GM23338 (cell line): ENCODE data around the gene UVRAG.
"Not testable (repeated sequence)": the region's sequence is repeated elsewhere in the genome, so short reads cannot be mapped to it uniquely, and the experiment has no call there.

ENCODE experiments used
- CREB1 ChIP-seq: fragments of 250-450 bp; sonication (Bioruptor Pico); IDR thresholded peaks from 2 replicates; pipeline ENCODE4 v1.5.0; 2020; ENCODE audit warnings: low read depth, mild to moderate bottlenecking, moderate library complexity
- EZH2 ChIP-seq: fragments of 200-600 bp; sonication (generic); IDR thresholded peaks from one replicate; pipeline ENCODE4 v1.8.0; 2017; ENCODE audit warnings: antibody characterized with exemption, mild to moderate bottlenecking, low read depth; ENCODE audit not compliant: unreplicated experiment
- EZH2phosphoT487 ChIP-seq: fragments of 200-600 bp; sonication (generic); IDR thresholded peaks from one replicate; pipeline ENCODE4 v1.8.1; 2018; ENCODE audit warnings: antibody characterized with exemption; ENCODE audit not compliant: unreplicated experiment
- JUNB ChIP-seq: IDR thresholded peaks from one replicate; pipeline ENCODE4 v1.6.1; 2016; ENCODE audit warnings: antibody characterized with exemption; ENCODE audit not compliant: unreplicated experiment
- NANOG ChIP-seq: IDR thresholded peaks from 2 replicates; pipeline ENCODE4 v1.6.1; 2016; ENCODE audit warnings: antibody characterized with exemption, borderline replicate concordance
- POLR2AphosphoS5 ChIP-seq: IDR thresholded peaks from 2 replicates; pipeline ENCODE4 v1.6.1; 2016; ENCODE audit warnings: antibody characterized with exemption, low read depth
- STAT1 ChIP-seq: IDR thresholded peaks from one replicate; pipeline ENCODE4 v1.6.1; 2016; ENCODE audit warnings: antibody characterized with exemption; ENCODE audit not compliant: unreplicated experiment
- ZNF114 ChIP-seq: fragments of 250-450 bp; sonication (Bioruptor Pico); IDR thresholded peaks from 2 replicates; pipeline ENCODE4 v1.5.0; 2020; ENCODE audit warnings: mild to moderate bottlenecking, moderate library complexity
- ZNF331 ChIP-seq: fragments of 250-450 bp; sonication (Bioruptor Pico); IDR thresholded peaks from 2 replicates; pipeline ENCODE4 v1.5.0; 2020; ENCODE audit warnings: low read depth, mild to moderate bottlenecking, moderate library complexity
- TF ChIP-seq, protein P1 (sequence below), 2 experiments: fragments of 200-600 bp in 1 of 2; sonication (generic) in 1 of 2; conservative IDR thresholded peaks; 2 replicates each; pipeline versions ENCODE4 v1.5.1 to v1.6.1; 2016 to 2017; ENCODE audit warnings: antibody characterized with exemption in 2 of 2, low read depth in 2 of 2, mild to moderate bottlenecking in 2 of 2, moderate library complexity in 1 of 2
- TF ChIP-seq, protein P2 (sequence below): fragments of 250-450 bp; sonication (Bioruptor Pico); IDR thresholded peaks from 2 replicates; pipeline ENCODE4 v1.5.0; 2020; ENCODE audit warnings: mild to moderate bottlenecking, moderate library complexity
- TF ChIP-seq, protein P3 (sequence below): IDR thresholded peaks from 2 replicates; pipeline ENCODE4 v1.6.1; 2016; ENCODE audit warnings: antibody characterized with exemption
- TF ChIP-seq, protein P4 (sequence below): IDR thresholded peaks from one replicate; pipeline ENCODE4 v1.6.1; 2018; ENCODE audit warnings: antibody characterized with exemption; ENCODE audit not compliant: unreplicated experiment

GRCh38 chr11:76081084-76081483 lies 266.1 kb downstream of the UVRAG start:
- not testable (repeated sequence) for TF ChIP-seq POLR2AphosphoS5; EZH2; JUNB; CREB1 (CRISPR knock-in tag); ZNF114 (CRISPR knock-in tag); EZH2phosphoT487; ZNF331 (CRISPR knock-in tag); STAT1; NANOG
- TF ChIP-seq, protein P1, sequence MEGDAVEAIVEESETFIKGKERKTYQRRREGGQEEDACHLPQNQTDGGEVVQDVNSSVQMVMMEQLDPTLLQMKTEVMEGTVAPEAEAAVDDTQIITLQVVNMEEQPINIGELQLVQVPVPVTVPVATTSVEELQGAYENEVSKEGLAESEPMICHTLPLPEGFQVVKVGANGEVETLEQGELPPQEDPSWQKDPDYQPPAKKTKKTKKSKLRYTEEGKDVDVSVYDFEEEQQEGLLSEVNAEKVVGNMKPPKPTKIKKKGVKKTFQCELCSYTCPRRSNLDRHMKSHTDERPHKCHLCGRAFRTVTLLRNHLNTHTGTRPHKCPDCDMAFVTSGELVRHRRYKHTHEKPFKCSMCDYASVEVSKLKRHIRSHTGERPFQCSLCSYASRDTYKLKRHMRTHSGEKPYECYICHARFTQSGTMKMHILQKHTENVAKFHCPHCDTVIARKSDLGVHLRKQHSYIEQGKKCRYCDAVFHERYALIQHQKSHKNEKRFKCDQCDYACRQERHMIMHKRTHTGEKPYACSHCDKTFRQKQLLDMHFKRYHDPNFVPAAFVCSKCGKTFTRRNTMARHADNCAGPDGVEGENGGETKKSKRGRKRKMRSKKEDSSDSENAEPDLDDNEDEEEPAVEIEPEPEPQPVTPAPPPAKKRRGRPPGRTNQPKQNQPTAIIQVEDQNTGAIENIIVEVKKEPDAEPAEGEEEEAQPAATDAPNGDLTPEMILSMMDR (conservative IDR thresholded peaks at IDR 0.05; ENCODE audit: low read depth in 2 of 2), result not testable (repeated sequence)
- TF ChIP-seq, protein P2, sequence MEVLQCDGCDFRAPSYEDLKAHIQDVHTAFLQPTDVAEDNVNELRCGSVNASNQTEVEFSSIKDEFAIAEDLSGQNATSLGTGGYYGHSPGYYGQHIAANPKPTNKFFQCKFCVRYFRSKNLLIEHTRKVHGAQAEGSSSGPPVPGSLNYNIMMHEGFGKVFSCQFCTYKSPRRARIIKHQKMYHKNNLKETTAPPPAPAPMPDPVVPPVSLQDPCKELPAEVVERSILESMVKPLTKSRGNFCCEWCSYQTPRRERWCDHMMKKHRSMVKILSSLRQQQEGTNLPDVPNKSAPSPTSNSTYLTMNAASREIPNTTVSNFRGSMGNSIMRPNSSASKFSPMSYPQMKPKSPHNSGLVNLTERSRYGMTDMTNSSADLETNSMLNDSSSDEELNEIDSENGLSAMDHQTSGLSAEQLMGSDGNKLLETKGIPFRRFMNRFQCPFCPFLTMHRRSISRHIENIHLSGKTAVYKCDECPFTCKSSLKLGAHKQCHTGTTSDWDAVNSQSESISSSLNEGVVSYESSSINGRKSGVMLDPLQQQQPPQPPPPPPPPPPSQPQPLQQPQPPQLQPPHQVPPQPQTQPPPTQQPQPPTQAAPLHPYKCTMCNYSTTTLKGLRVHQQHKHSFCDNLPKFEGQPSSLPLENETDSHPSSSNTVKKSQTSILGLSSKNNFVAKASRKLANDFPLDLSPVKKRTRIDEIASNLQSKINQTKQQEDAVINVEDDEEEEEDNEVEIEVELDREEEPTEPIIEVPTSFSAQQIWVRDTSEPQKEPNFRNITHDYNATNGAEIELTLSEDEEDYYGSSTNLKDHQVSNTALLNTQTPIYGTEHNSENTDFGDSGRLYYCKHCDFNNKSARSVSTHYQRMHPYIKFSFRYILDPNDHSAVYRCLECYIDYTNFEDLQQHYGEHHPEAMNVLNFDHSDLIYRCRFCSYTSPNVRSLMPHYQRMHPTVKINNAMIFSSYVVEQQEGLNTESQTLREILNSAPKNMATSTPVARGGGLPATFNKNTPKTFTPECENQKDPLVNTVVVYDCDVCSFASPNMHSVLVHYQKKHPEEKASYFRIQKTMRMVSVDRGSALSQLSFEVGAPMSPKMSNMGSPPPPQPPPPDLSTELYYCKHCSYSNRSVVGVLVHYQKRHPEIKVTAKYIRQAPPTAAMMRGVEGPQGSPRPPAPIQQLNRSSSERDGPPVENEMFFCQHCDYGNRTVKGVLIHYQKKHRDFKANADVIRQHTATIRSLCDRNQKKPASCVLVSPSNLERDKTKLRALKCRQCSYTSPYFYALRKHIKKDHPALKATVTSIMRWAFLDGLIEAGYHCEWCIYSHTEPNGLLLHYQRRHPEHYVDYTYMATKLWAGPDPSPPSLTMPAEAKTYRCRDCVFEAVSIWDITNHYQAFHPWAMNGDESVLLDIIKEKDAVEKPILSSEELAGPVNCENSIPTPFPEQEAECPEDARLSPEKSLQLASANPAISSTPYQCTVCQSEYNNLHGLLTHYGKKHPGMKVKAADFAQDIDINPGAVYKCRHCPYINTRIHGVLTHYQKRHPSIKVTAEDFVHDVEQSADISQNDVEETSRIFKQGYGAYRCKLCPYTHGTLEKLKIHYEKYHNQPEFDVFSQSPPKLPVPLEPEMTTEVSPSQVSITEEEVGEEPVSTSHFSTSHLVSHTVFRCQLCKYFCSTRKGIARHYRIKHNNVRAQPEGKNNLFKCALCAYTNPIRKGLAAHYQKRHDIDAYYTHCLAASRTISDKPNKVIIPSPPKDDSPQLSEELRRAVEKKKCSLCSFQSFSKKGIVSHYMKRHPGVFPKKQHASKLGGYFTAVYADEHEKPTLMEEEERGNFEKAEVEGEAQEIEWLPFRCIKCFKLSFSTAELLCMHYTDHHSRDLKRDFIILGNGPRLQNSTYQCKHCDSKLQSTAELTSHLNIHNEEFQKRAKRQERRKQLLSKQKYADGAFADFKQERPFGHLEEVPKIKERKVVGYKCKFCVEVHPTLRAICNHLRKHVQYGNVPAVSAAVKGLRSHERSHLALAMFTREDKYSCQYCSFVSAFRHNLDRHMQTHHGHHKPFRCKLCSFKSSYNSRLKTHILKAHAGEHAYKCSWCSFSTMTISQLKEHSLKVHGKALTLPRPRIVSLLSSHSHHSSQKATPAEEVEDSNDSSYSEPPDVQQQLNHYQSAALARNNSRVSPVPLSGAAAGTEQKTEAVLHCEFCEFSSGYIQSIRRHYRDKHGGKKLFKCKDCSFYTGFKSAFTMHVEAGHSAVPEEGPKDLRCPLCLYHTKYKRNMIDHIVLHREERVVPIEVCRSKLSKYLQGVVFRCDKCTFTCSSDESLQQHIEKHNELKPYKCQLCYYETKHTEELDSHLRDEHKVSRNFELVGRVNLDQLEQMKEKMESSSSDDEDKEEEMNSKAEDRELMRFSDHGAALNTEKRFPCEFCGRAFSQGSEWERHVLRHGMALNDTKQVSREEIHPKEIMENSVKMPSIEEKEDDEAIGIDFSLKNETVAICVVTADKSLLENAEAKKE (CRISPR knock-in tag), result not testable (repeated sequence)
- TF ChIP-seq, protein P3, sequence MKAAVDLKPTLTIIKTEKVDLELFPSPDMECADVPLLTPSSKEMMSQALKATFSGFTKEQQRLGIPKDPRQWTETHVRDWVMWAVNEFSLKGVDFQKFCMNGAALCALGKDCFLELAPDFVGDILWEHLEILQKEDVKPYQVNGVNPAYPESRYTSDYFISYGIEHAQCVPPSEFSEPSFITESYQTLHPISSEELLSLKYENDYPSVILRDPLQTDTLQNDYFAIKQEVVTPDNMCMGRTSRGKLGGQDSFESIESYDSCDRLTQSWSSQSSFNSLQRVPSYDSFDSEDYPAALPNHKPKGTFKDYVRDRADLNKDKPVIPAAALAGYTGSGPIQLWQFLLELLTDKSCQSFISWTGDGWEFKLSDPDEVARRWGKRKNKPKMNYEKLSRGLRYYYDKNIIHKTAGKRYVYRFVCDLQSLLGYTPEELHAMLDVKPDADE, result not testable (repeated sequence)
- TF ChIP-seq, protein P4, sequence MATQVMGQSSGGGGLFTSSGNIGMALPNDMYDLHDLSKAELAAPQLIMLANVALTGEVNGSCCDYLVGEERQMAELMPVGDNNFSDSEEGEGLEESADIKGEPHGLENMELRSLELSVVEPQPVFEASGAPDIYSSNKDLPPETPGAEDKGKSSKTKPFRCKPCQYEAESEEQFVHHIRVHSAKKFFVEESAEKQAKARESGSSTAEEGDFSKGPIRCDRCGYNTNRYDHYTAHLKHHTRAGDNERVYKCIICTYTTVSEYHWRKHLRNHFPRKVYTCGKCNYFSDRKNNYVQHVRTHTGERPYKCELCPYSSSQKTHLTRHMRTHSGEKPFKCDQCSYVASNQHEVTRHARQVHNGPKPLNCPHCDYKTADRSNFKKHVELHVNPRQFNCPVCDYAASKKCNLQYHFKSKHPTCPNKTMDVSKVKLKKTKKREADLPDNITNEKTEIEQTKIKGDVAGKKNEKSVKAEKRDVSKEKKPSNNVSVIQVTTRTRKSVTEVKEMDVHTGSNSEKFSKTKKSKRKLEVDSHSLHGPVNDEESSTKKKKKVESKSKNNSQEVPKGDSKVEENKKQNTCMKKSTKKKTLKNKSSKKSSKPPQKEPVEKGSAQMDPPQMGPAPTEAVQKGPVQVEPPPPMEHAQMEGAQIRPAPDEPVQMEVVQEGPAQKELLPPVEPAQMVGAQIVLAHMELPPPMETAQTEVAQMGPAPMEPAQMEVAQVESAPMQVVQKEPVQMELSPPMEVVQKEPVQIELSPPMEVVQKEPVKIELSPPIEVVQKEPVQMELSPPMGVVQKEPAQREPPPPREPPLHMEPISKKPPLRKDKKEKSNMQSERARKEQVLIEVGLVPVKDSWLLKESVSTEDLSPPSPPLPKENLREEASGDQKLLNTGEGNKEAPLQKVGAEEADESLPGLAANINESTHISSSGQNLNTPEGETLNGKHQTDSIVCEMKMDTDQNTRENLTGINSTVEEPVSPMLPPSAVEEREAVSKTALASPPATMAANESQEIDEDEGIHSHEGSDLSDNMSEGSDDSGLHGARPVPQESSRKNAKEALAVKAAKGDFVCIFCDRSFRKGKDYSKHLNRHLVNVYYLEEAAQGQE, result not testable (repeated sequence)
